OCI-M2 (cell line): Measurements from ENCODE around the gene DNAH17.
"Not testable (repeated sequence)": the region's sequence is repeated elsewhere in the genome, so short reads cannot be mapped to it uniquely, and the experiment has no call there.

Experiments used
- DNase-seq: peaks from one replicate; lab custom pipeline; 2025; ENCODE audit not compliant: unreplicated experiment; lab: John Stamatoyannopoulos, UW

The DNAH17 gene

DNA sequence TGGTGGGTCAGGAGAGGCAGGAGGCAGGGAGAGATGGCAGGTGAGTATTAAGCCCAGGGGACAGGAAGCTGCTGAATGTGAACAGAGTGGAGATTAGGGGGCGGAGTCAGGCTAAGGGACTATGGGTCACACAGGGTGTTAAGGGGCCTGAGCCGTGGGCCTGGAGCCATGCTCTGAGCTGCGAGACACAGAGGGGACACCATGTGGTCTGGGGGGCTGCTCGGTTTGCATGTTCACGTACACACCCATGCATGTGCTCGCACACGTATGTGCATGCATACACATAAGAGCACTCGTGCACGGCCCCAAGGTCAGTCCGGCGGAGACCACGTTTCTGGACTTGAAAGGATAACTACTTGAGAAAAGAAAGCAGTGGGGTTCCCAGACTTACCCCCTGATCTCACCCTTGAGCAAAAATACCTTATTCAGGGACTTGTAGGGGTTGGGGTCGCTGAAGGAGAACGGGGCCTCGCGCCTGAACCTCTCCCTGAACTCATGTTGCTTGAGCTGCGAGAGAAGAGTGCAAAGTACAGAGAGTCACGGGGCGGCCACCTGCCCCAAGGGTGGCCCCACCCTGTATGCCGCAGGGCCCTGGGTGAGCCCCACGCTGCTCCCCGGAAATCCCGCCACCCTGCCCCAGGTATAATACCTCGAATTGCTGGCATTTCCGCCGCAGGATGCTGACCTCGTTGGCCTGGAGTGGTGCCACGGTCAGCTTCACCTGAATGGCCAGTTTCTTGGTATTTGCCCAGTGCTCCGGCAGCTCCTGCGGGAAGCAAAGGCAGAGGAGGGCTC, 50.8 kb downstream of the DNAH17 start:
- no peak for DNase-seq

DNA sequence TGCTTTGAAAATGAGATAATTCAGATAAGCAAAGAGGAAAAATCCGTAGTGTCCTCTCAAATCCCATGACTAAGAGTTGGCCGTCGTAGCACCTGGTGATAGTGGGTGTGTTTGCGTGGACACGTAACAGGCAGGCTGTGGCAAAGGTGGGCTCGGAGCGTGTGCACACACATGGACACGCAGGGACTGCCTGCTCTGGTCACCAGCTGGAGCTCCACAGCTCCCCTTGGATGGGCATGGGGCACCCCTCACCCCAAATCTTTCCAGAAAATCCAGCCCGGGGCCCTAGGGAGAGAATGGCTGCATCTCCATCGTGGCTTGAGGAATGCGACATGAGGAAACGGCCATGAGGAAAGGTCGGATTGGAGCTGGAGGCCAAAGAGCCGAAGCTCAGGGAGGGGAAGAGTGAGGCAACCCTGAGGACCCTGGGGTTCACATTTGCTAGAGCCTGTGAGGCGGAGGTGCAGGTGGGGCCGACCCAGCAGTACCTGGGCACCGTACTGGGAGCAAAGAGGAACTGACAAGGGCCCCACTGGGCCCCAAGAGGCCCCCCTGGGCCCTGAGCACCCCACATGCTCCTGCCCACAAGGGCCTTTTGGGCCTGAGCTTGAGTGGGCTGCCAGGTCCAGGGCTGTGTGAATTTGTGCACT, 51.6 kb downstream of the DNAH17 start:
- DNase-seq = no peak

DNA sequence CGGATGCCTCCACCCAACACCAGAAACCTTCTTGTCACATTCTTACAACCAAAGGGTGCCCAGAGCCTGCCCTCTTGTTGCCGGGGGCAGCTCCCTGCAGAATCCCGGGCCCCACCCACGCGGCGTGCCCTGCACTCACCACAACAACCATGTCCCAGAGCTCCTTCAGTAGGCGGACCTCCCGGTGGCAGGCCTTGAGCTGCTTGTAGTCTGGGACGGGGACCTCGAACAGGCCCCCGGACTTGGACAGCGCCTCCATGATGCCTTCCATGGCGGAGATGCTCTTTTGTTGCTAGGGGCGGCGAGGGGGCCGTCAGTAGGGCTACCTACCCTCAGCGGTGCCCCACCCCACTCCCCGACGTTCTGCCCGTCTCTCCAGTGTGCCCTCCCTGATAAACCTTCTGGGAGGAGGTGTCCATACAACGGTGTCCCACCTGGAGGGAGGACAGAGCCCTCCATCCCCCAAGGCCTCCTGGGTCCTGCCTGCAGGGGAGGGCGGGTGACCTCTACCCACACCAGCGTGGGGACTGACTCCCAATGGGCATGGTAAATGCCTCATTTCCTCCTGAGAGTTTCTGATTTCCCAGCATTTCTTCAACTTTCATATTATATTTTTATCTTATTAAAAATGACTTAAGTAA, 52.2 kb downstream of the DNAH17 start:
- DNase-seq = no peak

DNA sequence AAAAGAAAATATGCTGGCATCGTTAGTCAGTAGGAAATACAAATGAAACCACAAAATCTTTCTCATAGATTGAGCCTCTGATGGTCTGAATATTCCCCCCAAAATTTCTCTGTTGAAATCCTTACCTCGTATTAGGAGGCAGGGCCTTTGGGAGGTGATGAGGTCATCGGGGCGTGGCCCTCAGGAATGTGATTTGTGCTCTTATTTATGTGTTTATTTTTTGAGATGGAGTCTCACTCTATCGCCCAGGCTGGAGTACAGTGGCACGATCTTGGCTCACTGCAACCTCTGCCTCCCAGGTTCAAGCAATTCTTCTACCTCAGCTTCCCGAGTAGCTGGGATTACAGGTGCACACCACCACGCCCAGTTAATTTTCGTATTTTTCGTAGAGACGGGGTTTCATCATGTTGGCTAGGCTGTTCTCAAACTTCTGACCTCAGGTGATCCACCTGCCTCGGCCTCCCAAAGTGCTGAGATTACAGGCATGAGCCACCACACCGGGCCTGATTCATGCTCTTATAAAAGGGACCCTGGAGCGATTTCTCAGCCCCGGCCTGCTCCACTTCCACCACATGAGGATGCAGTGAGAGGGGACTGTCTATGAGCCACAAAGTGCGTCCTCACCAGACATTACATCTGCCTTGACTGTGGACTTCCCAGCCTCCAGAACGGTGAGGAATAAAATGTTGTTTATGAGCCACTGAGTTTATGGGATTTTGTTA, 53.1 kb downstream of the DNAH17 start:
- DNase-seq = no peak

DNA sequence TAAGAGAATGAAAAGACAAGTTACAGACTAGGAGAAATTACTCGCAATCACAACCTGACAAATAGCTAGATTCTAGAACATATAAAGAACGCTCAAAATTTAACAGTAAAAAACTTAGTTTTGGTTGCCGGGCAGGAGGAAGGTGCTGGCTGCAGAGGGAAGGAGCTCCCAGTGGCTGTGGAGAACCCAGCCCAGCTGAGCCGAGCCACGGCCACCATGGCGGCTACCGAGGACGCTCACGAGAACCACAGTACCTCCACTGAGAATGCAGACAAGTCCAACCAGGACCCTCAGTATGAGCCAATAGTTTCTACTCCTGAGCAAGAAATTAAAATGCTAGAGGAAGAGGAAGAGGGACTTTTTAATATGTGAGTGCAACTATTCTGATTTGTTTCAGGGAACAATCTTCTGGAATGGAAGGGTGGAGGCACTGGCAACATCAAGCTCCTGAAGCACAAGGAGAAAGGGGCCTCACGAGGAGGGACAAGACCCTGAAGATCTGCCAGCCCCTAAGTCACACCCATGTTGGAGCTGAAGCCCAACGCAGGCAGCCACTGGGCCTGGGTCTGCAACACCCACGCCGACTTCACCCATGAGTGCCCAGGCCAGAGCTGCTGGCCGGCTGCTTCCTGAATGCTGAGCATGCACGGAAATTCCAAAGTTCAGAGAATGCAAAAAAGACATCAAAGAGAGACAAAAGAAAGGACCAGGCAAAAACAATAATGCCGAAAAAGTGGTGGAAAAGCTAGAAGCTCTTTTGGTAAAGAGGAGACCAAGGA, 55.0 kb downstream of the DNAH17 start:
- DNase-seq = no peak

DNA sequence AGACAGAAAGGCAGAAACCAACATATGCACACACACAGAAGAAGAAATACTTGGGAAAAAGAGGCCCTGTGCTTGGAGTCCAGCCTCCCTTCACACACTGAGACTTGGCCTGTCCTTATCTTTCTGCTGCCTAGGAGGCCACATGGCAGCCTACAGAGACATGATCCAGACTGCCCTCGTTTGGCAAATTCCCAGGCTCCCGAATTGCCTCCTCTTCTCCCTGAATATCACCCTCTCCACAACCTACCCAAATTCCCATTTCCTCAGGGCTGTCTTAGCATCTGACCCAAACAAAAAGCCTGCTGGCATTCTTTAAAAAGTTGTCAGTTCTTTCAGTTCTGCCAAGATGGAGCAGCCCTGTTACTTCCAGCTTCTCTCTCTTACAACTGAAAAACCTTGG, 59.8 kb downstream of the DNAH17 start:
- no peak for DNase-seq

DNA sequence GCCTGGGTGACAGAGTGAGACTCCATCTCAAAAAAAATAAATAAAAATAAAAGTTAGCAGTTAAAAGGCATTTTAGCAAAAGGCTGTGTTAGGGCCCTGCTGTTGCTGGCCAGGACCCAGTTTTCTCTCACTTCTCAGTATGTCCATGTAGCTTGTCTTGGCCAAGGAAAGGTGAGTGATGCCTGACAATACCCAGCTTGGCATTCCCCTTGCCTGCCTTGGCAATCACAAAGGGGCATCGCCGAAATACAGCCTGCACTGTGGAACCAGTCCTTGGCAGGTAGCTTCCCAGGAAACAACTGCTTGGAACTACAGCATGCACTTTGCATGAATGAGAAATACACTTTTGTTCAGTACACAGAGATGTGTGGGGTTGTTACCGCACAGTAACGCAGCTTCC, 61.7 kb downstream of the DNAH17 start:
- no peak for DNase-seq

DNA sequence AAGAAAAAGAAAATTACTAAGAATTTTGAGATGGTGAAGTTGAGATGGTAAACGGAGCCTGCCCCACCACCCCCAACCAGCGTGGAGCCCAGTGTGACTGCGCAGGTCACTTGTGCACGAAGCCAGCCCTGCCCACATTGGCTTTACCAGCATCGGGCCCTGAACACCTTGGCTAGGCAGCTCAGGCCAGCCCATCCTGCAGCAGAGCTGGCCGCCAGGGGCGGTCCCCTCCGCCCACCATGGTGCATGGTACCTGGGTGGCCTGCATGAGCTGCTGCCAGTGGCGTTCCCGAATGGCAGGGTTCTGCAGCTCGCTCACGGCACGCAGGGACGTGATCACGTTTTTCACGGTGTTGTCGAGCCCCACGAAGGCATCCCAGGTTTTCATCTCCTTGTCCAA, 62.7 kb downstream of the DNAH17 start:
- DNase-seq = no peak

DNA sequence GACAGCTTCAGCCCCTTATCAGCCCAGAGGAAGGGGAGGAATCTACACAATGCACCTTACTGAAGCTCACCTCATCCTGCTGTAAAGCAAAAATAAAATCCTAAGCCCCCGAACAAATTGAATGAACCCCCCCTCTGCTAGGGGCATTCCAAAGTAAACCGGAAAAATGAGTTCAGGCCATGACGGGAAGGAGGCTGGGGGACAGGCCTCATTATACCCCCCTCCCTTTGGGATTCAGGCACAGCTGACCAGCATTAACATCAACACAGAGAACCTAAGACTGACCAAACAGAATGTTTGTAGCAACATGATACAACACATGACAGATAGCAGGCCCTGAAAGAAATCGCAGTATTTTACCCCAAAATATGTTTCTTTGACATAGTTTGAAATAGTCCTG, 64.2 kb downstream of the DNAH17 start:
- no peak for DNase-seq

DNA sequence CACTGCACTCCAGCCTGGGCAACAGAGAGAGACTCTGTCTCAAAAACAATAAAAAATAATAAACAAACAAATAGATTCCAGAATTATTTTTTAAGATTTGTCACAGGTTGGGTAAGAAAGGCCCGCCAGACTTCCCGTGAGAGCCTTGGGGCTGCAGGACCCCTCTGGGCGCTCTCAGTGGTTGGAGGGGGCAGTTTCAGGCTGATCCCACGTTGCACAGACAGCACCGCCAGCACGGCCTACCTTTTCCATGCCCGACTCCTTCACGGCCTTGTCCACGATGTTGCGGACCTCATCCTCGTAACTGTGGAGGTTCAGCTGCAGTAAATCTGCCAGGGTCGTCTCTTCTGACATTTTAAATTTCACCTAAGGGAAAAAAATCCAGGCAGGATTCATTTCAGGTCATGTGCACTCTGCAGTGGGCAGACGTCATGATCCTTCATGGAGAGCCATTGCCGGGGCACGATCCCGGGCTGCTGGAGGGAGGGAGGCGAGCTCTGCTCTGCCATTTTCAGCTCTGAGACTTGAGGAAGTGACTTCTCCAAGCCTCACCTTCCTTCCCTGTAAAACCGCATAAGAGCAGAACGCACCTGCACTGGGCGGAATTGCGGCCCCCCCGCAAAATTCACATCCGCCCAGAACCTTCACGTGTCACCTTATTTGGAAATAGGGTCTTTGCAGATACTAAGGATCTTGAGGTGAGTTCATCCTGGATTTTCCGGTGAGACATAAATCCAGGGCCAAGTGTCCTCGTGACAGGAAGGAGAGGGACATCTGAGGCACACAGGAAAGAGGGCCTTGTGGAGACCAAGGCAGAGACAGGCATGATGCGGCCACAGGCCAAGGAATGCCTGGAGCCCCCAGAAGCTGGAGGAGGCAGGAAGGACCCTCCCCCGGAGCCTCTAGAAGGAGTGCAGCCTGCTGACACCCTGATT, 66.8 kb downstream of the DNAH17 start:
- DNase-seq = no peak

DNA sequence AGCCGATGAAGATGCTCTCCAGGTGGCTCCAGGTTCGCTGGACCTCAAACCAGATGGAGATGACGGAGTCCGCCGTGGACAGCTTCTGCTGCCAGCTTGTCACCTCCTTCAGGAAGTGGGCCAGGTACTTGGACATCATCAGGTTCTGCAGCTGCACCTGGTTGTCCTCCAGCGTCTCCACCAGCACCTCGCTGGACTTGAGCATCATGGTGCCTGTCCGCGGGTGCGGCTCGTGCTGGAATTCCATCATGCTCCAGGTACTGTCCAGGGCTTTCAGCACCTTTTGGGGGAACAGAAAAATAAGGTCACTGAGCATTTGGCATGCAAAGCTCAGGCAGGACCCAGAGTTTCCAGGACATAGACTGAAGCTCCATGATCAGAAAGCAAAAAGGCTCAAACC, 69.7 kb downstream of the DNAH17 start:
- DNase-seq = no peak

DNA sequence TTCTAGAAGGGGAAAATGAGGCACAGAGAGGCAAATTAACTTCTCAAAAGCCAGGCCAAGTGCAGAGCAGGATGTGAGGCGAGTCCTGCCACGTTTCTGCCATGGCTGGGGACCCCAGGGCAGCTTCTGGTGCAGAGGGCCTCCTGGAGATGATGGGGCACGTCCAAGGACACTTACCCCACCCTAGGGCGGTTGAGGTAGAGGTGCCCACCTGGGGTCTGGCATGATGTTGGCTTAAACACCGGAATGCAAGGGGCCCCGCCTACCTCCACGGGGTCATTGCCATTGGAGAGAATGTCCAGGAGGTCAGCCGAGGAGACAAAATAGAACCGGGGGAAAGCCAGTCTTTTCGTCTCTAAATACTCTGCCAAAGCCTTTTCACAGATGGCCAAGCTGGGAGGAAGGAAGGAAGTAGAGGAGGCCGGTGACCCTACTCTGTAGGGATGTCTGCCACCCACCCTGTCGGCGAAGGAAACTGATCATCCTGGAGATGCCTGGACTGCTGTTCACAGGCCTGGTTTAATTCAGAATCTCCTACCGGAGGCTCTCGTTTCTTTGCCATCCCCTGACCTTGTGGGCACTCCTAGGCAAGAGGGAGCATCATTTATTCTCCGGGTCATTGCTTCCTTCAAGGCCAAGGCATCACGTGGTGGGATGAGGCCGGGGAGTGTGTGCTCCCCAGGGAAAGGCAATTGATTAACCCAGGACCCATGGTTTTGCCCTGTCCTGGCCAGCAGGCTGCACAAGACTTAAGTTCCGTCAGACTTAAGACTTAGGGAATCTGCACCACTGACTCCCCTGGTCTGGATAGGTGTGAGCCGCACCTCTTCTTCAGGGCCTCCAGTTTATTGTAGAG, 70.5 kb downstream of the DNAH17 start:
- DNase-seq = no peak

DNA sequence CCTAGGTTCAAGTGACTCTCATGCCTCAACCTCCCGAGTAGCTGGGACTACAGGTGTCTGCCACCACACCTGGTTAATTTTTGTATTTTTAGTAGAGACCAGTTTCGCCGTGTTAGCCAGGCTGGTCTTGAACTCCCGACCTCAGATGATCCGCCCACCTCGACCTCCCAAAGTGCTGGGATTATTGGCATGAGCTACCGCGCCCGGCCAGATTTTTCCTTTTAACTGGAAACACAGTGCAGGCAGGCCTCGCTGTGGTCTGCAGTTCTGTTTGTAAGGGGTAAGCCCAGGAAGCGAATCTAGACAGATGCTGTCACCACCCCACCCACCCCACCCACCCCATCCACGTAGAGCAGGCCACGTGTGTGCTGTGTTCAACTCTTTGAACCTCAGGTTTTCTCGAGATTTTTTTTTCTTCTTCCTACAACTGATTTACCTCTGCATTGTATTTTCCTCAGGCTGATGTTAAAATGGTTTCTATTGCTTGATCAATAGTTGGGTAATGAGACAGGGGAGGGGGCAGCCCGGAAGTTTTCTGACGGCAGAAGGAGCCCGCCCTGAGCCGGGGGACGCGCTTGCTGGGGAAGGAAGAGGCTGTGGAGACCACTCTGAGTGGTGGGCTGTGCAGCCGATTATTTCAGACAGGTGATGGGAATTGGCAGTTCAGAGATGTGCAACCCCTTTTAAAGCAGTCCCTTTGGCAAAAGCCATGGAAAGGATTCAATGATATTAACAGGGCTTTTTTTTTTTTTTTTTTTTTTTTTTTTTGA, 72.9 kb downstream of the DNAH17 start:
- DNase-seq = no peak

DNA sequence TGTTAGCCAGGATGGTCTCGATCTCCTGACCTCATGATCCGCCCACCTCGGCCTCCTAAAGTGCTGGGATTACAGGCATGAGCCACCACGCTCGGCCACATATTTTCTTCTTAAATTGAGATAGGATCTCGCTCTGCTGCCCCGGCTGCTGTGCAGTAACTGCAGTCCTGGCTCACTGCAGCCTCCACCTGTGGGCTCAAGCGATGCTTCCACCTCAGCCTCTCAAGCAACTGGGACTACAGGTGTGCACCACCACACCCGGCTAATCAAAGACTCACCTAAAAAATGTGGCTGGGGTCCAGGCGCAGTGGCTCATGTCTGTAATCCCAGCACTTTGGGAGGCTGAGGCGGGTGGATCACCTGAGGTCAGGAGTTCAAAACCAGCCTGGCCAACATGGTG, 73.8 kb downstream of the DNAH17 start:
- not testable (repeated sequence) for DNase-seq

DNA sequence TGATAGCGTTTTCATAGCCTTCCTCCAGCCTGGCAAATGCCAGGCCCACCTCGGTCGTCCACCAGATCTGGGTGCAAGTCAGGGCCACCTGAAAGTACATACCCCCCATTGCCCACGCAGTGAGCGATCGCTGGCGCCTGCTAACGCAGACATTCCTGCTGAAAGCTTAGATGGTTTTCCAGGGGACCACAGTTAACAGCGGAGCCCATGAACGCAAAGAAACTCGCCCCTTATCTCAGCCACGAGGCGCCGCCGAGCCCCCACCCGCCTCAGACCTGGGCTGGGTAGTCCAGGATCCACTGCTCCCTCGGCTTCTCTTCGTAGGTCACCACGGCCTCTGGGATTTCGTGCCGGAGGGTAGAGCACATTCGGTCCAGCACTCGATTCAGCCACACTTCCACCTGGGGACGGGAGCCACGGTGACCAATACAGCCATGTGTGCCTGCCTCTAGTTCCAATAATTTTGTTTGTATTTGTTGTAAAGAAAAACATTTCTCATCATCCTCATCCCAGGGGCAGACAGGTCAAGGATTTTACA, 74.5 kb downstream of the DNAH17 start:
- no peak for DNase-seq

DNA sequence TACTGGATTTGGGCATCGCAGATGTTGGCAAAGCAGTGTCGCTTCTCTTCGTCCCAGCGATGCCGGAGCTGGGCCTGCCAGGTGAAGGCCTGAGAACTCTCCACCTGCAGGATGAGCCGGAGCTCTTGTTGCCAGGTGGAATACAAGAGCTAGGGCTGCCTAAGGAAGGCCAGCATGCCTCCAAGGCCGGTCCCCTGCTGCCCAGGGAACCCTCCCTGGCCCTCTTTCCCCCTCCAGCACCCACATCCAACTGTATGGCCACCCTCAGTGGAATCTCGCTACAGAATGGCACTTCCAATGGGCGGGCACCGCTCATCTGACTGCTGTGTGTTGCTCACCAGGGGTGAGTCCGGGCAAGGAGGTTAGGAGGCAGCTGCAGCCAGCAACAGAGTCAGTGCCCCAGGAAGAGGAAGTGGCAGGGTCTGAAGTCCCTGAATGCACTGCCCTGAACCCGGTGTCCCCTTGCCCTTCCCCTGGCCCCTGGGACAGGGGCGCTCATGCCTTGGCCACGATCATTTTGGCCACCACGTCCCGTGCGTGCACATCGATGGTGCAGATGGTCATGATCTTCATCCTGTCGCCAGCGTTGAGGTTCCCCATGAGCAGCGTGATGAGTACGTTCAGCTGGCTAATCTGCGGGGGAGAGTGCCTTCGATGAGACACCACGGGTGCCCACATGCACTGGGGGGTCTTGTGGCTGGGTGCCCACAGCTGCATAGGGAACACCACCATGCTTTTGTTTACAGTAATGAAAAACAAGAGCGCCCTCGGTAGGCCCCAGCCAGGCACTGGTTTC, 75.8 kb downstream of the DNAH17 start:
- no peak for DNase-seq

DNA sequence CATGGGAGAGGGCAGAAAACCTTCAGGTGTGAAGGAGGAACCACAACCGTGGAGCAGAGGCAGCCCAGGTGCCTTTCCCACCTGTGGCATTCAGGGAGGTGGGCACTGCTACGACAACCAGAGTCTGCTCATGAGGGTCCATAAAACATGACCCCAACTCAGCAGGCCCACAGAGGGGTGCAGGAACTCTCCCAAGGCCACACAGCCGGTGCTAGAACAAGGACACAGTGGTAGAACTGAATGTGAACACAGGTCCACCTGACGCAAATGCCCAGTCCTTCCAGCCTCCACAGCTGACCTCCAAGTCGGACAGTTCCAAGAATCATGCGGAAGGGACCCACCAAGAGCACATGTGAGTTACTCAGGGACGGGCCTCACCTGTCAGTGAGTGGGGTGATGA, 76.4 kb downstream of the DNAH17 start:
- DNase-seq = no peak
